ENCODE measurements around the gene OBP2A.
"Not testable (repeated sequence)": the region's sequence is repeated elsewhere in the genome, so short reads cannot be mapped to it uniquely, and the experiment has no call there.

Gene OBP2A

GRCh38 chr9:135526730-135527571 lies 19.0 kb upstream of the OBP2A start:
- no peak for DNase-seq

GRCh38 chr9:135528842-135529435 lies 17.0 kb upstream of the OBP2A start:
- DNase-seq, result not testable (repeated sequence)

GRCh38 chr9:135530146-135530545 lies 15.8 kb upstream of the OBP2A start:
- no peak for DNase-seq

DNA sequence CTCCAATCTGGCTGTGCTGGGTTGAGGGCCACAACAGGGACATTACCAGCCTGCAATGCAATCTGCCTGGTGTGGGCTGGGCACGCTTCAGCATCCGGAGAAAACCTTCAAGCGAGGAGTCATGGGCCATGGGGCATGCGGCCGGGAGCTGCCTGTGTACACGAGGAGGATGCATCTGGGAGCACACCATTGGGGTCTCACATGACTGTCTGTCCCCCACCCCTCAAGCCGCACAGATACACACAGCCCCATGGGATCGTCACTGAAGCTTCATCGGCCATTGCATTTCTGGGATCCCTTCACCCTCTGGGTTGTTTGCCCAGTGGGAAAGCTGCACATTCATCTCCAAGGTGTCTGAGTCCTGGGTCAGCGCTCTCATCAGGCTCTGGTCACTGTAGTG lies 14.8 kb upstream of the OBP2A start:
- no peak for DNase-seq

- DNase-seq, result no peak
Measured at GRCh38 chr9:135533113-135533512, 12.8 kb upstream of the OBP2A start.

DNA sequence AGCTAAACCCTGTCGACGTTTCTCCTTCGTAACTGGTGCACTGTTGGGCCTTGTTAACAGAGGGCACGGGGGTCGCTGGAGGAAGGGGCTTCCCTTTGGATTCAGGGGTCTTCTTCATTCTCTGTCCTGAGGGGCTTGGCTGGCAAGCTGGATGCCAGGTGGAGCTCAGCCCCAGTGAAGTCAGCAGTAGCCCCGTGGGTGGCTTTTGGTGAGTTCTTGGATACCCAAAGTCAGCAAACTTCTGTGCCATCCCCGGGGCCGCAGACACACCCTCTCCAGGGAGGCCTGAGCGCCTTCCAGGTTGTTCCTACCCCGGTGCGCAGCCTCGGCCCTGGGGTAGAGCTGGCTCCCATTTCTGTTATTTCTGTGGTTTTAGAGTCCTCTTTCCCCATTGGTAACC lies 12.3 kb upstream of the OBP2A start:
- DNase-seq, result no peak

DNA sequence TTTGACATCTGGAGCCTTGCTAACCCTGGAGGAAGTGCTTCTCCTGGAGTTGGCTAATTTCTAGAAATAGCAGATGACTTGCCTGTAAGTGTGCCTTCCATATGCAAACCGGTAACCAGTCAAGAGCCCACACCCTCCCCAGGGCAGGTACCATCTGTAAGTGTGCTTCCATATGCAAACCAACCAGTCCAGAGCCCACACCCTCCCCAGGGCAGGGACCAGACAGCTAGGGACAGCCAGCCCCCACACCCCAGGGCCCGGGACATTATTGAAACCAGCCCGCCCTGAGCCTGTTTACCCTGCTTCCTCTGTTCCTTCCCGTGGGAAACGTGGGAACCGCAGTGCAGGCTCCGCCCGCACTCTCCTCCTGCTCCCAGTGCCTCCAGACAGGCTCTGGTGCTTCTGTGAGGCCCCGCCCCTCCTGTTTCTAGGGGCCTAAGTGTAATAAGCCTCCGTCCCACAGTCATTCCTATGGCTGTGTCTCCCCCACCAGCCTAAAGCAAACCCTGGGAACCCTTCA lies 11.7 kb upstream of the OBP2A start:
- DNase-seq, result not testable (repeated sequence)

GRCh38 chr9:135534826-135535225 lies 11.1 kb upstream of the OBP2A start:
- DNase-seq, result not testable (repeated sequence)

- not testable (repeated sequence) for DNase-seq
Measured at GRCh38 chr9:135535631-135536030, 10.3 kb upstream of the OBP2A start.

DNA sequence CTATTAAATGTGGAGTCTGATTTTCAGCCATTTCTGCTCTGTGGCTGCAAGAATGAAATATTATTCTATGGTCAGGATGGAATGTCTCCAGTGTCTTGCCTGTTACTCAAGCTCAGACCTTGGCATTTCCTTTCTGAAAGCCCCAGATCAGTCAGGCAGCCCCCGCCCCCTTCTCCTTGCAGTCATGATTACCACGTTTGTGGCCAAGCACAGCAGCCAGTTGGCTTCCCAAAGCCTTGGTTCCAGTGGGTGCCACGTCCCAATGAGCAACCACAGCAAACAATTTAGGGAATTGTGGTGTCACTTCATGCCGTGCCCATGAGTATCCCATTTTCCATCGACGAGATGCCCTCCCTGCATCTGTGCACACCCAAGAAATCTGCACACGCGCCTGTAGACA lies 9.7 kb upstream of the OBP2A start:
- no peak for DNase-seq

DNA sequence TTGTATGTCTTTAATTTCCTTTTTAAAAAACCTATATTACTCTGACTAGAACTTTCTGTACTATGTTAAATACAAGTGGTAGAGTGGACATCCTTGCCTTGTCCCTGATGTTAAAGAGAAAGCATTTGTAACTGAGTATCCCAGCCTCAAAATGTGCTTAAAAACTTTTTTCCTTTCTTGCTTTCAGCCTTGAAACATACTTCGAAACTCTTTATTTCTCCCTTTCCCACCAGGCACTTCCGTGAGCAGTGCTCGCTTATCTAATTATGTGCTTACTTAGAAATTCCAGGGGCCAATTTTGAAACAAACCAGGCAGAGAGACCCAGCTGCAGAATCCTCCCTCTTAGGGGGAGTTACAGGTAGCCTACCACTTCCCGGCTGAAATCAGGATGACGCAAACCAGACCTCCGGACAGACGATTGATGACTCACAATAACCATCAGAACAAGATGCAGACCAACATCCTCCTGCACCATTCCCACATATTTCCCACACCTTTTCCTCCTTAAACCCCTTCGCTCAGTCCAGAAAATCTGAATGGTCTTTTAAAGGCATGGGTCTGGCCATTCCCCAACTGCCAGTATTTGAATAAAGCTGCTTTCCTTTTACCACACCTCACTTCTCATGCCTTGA lies 2.5 kb upstream of the OBP2A start:
- DNase-seq, result not testable (repeated sequence)

- DNase-seq, result no peak
Measured at GRCh38 chr9:135544981-135545635, 818 bp upstream of the OBP2A start.

GRCh38 chr9:135546792-135547617 lies 1.1 kb downstream of the OBP2A start:
- not testable (repeated sequence) for DNase-seq

DNA sequence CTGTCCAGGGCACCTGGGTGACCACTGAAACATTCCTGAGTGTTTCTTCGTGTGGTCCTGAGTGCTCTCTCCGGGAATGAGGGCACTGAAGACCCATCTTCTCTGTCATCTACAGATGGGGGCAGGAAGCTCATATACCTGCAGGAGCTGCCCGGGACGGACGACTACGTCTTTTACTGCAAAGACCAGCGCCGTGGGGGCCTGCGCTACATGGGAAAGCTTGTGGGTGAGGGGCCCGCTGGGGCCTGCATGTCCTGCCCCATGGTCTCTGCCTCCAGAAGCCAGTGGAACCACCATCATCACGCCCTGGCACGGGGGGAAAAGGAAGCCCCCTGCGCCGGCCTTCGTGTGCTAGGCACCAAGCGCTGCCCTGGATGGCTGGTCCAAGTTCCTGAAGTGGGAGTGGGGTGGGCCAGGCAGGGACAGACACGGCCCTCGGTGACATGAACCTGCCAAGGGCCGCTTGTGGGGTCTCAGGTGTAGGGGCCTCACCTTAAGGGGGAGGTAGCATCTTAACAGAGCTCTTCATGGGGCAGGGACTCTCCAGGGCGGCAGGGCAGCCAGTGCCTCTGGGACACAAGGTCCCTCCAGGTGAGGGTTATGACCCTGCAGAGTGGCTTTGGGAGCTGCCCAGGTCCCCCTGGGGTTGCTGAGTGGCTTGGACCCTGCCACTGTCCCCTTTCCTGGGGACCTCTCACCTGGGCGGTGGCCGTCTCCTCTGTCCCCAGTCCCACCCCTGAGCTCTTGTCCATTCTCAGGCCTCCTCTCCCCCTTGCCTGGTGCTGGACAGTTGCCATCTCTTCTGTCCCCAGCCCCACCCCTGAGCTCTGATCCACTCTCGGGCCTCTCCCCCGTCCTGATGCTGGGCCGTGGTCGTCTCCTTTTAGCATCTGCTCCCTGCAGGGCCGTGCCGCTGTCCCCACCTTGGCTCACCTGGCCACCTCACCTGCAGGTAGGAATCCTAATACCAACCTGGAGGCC lies 2.1 kb downstream of the OBP2A start:
- DNase-seq, result no peak

DNA sequence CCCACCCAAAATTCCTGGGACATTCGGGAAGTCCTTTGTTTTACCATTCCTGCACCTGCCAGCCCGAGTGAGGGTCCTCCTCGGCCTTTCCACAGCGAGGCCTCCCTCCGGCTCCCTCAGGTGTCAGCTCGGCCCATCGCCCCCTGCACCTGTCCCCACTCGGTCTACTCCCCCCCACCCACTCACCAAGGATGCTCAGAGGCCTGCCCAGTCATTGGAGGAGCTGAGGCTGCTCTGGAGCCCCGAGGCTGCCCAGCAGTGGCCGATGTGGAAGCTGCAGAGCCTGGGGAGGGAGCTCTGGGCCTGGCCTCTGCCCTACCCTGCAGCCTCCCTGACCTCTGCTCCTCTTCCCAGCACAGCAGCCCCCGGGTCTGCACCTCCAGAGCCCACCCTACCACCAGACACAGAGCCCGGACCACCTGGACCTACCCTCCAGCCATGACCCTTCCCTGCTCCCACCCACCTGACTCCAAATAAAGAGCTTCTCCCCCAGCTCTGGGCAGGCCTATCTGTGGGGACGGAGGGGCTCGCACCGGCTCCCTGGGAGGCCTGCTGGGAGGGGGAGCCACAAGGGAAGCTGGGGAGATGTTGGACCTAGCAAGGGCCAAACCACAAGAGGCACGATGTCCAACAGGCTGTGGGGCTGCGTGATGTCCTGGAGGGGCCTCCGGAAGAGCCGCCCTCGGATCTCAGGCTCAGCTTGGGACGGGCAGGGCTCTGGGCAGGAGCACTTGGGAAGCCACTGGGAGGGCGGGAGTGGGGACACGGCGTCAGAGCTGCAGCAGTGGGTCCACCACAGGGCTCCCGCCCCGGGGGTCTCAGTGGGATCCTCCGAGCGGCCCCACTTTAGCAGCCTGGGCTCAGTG lies 3.8 kb downstream of the OBP2A start:
- not testable (repeated sequence) for DNase-seq

GRCh38 chr9:135550344-135550918 lies 4.5 kb downstream of the OBP2A start:
- no peak for DNase-seq

DNA sequence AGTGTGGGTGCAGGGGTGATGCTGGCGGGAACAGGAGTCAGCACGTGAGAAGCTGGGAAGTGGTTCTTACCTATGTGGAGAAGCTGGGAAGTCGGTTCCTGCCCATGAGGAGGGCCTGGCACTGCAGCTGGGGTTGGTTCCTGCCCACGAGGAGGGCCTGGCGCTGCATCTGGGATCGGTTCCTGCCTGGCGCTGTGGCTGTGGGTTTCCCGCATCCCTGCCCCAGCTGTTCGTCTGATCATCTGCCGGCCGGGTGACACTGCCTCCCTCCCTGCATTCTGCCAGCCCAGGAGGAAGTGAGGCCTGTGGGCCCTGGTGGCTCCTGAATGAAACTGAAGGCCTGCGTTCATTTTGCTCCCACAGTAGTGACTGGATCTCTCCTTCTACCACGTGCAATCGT lies 5.1 kb downstream of the OBP2A start:
- DNase-seq, result no peak

- no peak for DNase-seq
Measured at GRCh38 chr9:135551456-135551855, 5.5 kb downstream of the OBP2A start.

- no peak for DNase-seq
Measured at GRCh38 chr9:135552021-135552697, 6.2 kb downstream of the OBP2A start.
